K562 (cell line): ENCODE results near the gene ZP1. TPM values are rescaled to one million over a fixed set of nuclear protein-coding genes. Genes with fewer than 3 reads are reported as not detected.

Source experiments
- ATF7 ChIP-seq: fragments of 450-650 bp; IDR thresholded peaks from 2 replicates; pipeline ENCODE4 v1.7.1; 2014; ENCODE audit warnings: mild to moderate bottlenecking, moderate library complexity
- BHLHE40 ChIP-seq: IDR thresholded peaks from 2 replicates; pipeline ENCODE4 v1.6.1; 2011; ENCODE audit warnings: low read length, improper control_type of control experiment
- HIVEP1 ChIP-seq: fragments of 250-450 bp; sonication (Bioruptor Pico); IDR thresholded peaks from 2 replicates; pipeline ENCODE4 v1.4.0; 2020; ENCODE audit warnings: mild to moderate bottlenecking
- HMGN3 ChIP-seq: IDR thresholded peaks from 2 replicates; pipeline ENCODE4 v1.6.1; 2011; ENCODE audit warnings: borderline replicate concordance, low read depth, mild to moderate bottlenecking, mixed read lengths, low read length; ENCODE audit not compliant: insufficient read length; ENCODE audit errors: extremely low read depth
- NFRKB ChIP-seq: fragments of 450-650 bp; IDR thresholded peaks from 2 replicates; pipeline ENCODE4 v1.6.1; 2016; ENCODE audit warnings: low read depth
- POLR3G ChIP-seq: IDR thresholded peaks from 2 replicates; pipeline ENCODE4 v1.6.1; 2011; ENCODE audit not compliant: insufficient read length, insufficient replicate concordance; ENCODE audit errors: extremely low read depth
- PTBP1 ChIP-seq: fragments of 200-400 bp; formaldehyde crosslinking; IDR thresholded peaks from 2 replicates; pipeline ENCODE4 v1.6.1; 2017; ENCODE audit warnings: low read depth, low read length
- PURB ChIP-seq: sonication (generic); formaldehyde crosslinking; IDR thresholded peaks from 2 replicates; pipeline ENCODE4 v1.9.0; 2021; ENCODE audit warnings: low read depth, mild to moderate bottlenecking, missing genetic modification reagents
- RNF2 ChIP-seq: sonication (generic); IDR thresholded peaks from 2 replicates; pipeline ENCODE4 v1.6.1; 2016
- SNIP1 ChIP-seq: fragments of 450-650 bp; IDR thresholded peaks from 2 replicates; pipeline ENCODE4 v1.7.1; 2017; ENCODE audit warnings: low read depth, mild to moderate bottlenecking
- TBL1XR1 ChIP-seq, 2 experiments: IDR thresholded peaks; 2 replicates each; pipeline ENCODE4 v1.6.1; 2012; ENCODE audit warnings: improper control_type of control experiment in 2 of 2, low read length in 2 of 2, mild to moderate bottlenecking in 1 of 2
- TFE3 ChIP-seq: fragments of 450-650 bp; formaldehyde crosslinking; IDR thresholded peaks from 2 replicates; pipeline ENCODE4 v1.4.0; 2020; ENCODE audit warnings: mild to moderate bottlenecking, mixed read lengths
- ZBTB7A ChIP-seq: IDR thresholded peaks from 2 replicates; pipeline ENCODE4 v1.6.1; 2011; ENCODE audit warnings: low read depth, mild to moderate bottlenecking, low read length, moderate library complexity, borderline replicate concordance; ENCODE audit not compliant: control insufficient read depth
- ZHX1 ChIP-seq: fragments of 150-350 bp; conservative IDR thresholded peaks from 2 replicates; pipeline ENCODE4 v1.6.1; 2014; ENCODE audit warnings: low read length
- ZNF133 ChIP-seq: fragments of 250-450 bp; sonication (Bioruptor Pico); IDR thresholded peaks from 2 replicates; pipeline ENCODE4 v1.4.0; 2020; ENCODE audit warnings: mild to moderate bottlenecking
- ZNF239 ChIP-seq: fragments of 250-450 bp; sonication (Bioruptor Pico); IDR thresholded peaks from 2 replicates; pipeline ENCODE4 v1.4.0; 2020; ENCODE audit warnings: mild to moderate bottlenecking
- polyA plus RNA-seq, 8 experiments: library from polyadenylated mRNA; depleted of rRNA in 4 of 8; stranded (reverse) in 5 of 8; unstranded in 3 of 8; fragments of >200 nt; fragmentation: Nextera tagmentation in 2 of 8; fragmentation: Illumina TruSeq in 1 of 8; extraction: Ambion mirVana in 2 of 8; extraction: Trizol in 1 of 8; gene quantifications; 2 replicates each; pipeline versions ENCODE4 v1.2.1 to v1.2.3, GENCODE V29; 2011 to 2014; ENCODE audit warnings: inconsistent platforms in 1 of 8, missing spikeins in 1 of 8
- total RNA-seq, 7 experiments: library from RNA; depleted of rRNA in 6 of 7; stranded (reverse); fragments of >200 nt in 6 of 7; fragmentation: Illumina TruSeq in 2 of 7; extraction: Trizol in 2 of 7; gene quantifications; 2 replicates each; pipeline versions ENCODE4 v1.2.1 to v1.2.3, GENCODE V29; 2011 to 2021; ENCODE audit warnings: low replicate concordance in 1 of 7
- TF ChIP-seq, protein P1 (sequence below), 2 experiments: fragments of 450-650 bp; conservative IDR thresholded peaks; 2 replicates each; pipeline ENCODE4 v1.6.1; 2017; ENCODE audit warnings: mild to moderate bottlenecking in 2 of 2, moderate library complexity in 2 of 2
- TF ChIP-seq, protein P2 (sequence below): fragments of 450-650 bp; IDR thresholded peaks from 2 replicates; pipeline ENCODE4 v1.6.1; 2016

ZP1 gene
- total and polyA plus RNA-seq, 9 of the 15 experiments (the other 6 are each of a cell fraction or from before 2014, with no cell fraction given): 0.11 to 0.15 TPM; not detected in 7

DNA sequence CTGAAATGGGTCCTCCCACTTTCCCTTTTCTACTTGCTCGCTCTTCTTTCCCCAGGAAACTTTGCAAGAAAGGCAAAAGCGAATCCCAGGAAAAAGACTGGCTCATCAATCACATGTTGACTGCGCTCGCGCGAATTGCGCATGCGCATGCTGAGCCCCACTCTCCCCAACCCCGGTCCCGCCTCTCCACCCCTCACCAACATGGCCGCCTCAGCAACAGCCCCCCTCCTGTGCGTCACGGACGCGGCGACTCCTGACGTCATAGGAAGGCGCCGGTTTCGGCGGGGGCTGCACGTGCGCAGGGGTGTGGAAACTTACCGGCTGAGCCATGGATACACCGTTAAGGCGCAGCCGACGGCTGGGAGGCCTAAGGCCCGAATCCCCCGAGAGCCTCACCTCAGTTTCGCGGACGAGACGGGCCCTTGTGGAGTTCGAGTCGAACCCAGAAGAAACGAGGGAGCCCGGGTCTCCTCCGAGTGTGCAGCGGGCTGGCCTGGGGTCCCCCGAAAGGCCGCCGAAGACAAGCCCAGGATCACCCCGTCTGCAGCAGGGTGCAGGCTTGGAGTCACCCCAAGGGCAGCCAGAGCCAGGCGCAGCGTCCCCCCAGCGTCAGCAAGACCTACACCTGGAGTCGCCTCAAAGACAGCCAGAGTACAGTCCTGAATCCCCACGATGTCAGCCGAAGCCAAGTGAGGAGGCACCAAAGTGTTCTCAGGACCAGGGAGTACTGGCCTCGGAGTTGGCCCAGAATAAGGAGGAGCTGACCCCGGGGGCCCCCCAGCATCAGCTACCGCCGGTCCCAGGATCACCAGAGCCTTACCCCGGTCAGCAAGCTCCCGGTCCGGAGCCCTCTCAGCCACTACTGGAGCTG is 25.3 kb upstream of the ZP1 start, which contains the start of gene CCDC86 (continued):
- TF ChIP-seq ZNF239 (CRISPR knock-in tag): no peak; the same call in 1 of the 2 replicates
- peak; percentile 68; the same call in 1 of the 2 replicates for TF ChIP-seq NFRKB
- 0 out of 2 replicates have a peak, but pooled peaks have one; percentile 9 for TF ChIP-seq TFE3 (CRISPR knock-in tag)
- TF ChIP-seq PTBP1: 0 out of 2 replicates have a peak, but pooled peaks have one; percentile 27
- TF ChIP-seq HMGN3: peak; percentile 40
- TF ChIP-seq POLR3G: no peak
- peak; percentile 80 for TF ChIP-seq ZBTB7A
- TF ChIP-seq, protein P1, sequence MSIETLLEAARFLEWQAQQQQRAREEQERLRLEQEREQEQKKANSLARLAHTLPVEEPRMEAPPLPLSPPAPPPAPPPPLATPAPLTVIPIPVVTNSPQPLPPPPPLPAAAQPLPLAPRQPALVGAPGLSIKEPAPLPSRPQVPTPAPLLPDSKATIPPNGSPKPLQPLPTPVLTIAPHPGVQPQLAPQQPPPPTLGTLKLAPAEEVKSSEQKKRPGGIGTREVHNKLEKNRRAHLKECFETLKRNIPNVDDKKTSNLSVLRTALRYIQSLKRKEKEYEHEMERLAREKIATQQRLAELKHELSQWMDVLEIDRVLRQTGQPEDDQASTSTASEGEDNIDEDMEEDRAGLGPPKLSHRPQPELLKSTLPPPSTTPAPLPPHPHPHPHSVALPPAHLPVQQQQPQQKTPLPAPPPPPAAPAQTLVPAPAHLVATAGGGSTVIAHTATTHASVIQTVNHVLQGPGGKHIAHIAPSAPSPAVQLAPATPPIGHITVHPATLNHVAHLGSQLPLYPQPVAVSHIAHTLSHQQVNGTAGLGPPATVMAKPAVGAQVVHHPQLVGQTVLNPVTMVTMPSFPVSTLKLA (conservative IDR thresholded peaks at IDR 0.05): peak; percentile 100
- TF ChIP-seq ZNF133 (CRISPR knock-in tag): no peak
- TF ChIP-seq HIVEP1 (CRISPR knock-in tag): 0 out of 2 replicates have a peak, but pooled peaks have one; percentile 46
- peak; percentile 96 for TF ChIP-seq ATF7
- no peak for TF ChIP-seq SNIP1
- TF ChIP-seq, protein P2, sequence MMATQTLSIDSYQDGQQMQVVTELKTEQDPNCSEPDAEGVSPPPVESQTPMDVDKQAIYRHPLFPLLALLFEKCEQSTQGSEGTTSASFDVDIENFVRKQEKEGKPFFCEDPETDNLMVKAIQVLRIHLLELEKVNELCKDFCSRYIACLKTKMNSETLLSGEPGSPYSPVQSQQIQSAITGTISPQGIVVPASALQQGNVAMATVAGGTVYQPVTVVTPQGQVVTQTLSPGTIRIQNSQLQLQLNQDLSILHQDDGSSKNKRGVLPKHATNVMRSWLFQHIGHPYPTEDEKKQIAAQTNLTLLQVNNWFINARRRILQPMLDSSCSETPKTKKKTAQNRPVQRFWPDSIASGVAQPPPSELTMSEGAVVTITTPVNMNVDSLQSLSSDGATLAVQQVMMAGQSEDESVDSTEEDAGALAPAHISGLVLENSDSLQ: peak; percentile 95
- TF ChIP-seq RNF2: peak; percentile 51; the same call in 1 of the 2 replicates
- peak; percentile 100 for TF ChIP-seq BHLHE40
- TF ChIP-seq ZHX1: peak; percentile 76; the same call in 1 of the 2 replicates
- TF ChIP-seq TBL1XR1 (IDR thresholded peaks at IDR 0.05; ENCODE audit: low read length in 2 of 2): peak in 1 of 2 experiments; percentile 100; a peak in 2 of 4 replicates
- TF ChIP-seq PURB: no peak
